HG03354 (cell line): ENCODE data around the gene FANK1.
"Not testable (repeated sequence)": the region's sequence is repeated elsewhere in the genome, so short reads cannot be mapped to it uniquely, and the experiment has no call there.

Source experiments
- ATAC-seq: cut with Tn5 transposase; IDR thresholded peaks from one replicate; pipeline ENCODE4 v1.9.1; 2021; ENCODE audit warnings: mild to moderate bottlenecking; ENCODE audit not compliant: unreplicated experiment, poor library complexity, severe bottlenecking

The FANK1 gene

GRCh38 chr10:126014309-126014708, 117.9 kb downstream of the FANK1 start:
- no peak for ATAC-seq

- no peak for ATAC-seq
Observed at GRCh38 chr10:126015413-126015812, 119.0 kb downstream of the FANK1 start.

- ATAC-seq, result no peak
Observed at GRCh38 chr10:126016156-126016805, 119.9 kb downstream of the FANK1 start.

- ATAC-seq, result no peak
Observed at GRCh38 chr10:126016882-126017281, 120.5 kb downstream of the FANK1 start.

- no peak for ATAC-seq
Observed at GRCh38 chr10:126017961-126018560, 121.7 kb downstream of the FANK1 start.

GRCh38 chr10:126021833-126022500, 125.6 kb downstream of the FANK1 start:
- no peak for ATAC-seq

- no peak for ATAC-seq
Observed at GRCh38 chr10:126022841-126023240, 126.5 kb downstream of the FANK1 start.

- no peak for ATAC-seq
Observed at GRCh38 chr10:126027692-126028091, 131.3 kb downstream of the FANK1 start.

GRCh38 chr10:126029999-126030398, 133.6 kb downstream of the FANK1 start:
- ATAC-seq, result no peak

- ATAC-seq, result no peak
Observed at GRCh38 chr10:126034586-126034985, 138.2 kb downstream of the FANK1 start.

- ATAC-seq, result no peak
Observed at GRCh38 chr10:126036515-126036914, 140.2 kb downstream of the FANK1 start.

- no peak for ATAC-seq
Observed at GRCh38 chr10:126037946-126038345, 141.6 kb downstream of the FANK1 start.

- no peak for ATAC-seq
Observed at GRCh38 chr10:126041117-126041516, 144.8 kb downstream of the FANK1 start.

GRCh38 chr10:126041804-126042231, 145.5 kb downstream of the FANK1 start:
- ATAC-seq, result peak; percentile 98

GRCh38 chr10:126042354-126042753, 146.0 kb downstream of the FANK1 start:
- peak; percentile 4 for ATAC-seq

- ATAC-seq, result no peak
Observed at GRCh38 chr10:126042906-126043305, 146.5 kb downstream of the FANK1 start.

GRCh38 chr10:126043389-126043788, 147.0 kb downstream of the FANK1 start:
- ATAC-seq, result no peak

GRCh38 chr10:126045861-126046260, 149.5 kb downstream of the FANK1 start:
- ATAC-seq, result no peak

- ATAC-seq, result no peak
Observed at GRCh38 chr10:126046831-126047230, 150.5 kb downstream of the FANK1 start.

GRCh38 chr10:126047749-126048148, 151.4 kb downstream of the FANK1 start:
- ATAC-seq, result not testable (repeated sequence)
